ENCODE measurements around the gene NUF2. TPM values are rescaled to one million over a fixed set of nuclear protein-coding genes. Genes with fewer than 3 reads are reported as not detected.

NUF2 gene
- total RNA-seq, 1 donor from 2014 or later: 5.8 TPM

DNA sequence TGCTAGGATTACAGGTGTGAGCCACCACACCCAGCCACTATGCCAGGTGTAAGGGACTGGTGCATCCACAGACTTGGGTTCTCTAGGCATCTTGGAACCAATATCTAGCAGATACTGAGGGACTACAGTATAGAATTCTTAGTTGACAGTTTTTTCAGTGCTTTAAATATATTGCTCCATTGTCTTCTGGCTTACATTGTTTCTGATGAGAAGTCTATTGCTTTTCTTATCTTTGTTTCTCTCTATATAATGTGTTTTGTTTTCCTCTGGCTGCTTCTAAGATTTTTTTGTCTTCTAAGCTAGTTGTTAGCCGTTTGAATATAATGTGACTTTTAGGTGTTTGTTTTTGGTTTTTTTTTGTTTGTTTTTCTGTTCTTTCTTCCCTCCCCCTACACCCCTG, 13.5 kb downstream of the NUF2 start:
- H3K27ac Mint-ChIP-seq (ENCODE audit: unreplicated experiment): no peak overlapping the region
- H3K4me1 Mint-ChIP-seq (ENCODE audit: low read depth, unreplicated experiment): no peaks in the 10 kb centered on the region
- H3K27me3 Mint-ChIP-seq (ENCODE audit: unreplicated experiment): no peaks in the 10 kb centered on the region
- H3K36me3 Mint-ChIP-seq (ENCODE audit: unreplicated experiment): no peaks in the 10 kb centered on the region
- no peak overlapping the region for H3K4me3 Mint-ChIP-seq (ENCODE audit: unreplicated experiment)
- H3K9me3 Mint-ChIP-seq (ENCODE audit: unreplicated experiment): no peaks in the 10 kb centered on the region
- TF ChIP-seq, protein P1, sequence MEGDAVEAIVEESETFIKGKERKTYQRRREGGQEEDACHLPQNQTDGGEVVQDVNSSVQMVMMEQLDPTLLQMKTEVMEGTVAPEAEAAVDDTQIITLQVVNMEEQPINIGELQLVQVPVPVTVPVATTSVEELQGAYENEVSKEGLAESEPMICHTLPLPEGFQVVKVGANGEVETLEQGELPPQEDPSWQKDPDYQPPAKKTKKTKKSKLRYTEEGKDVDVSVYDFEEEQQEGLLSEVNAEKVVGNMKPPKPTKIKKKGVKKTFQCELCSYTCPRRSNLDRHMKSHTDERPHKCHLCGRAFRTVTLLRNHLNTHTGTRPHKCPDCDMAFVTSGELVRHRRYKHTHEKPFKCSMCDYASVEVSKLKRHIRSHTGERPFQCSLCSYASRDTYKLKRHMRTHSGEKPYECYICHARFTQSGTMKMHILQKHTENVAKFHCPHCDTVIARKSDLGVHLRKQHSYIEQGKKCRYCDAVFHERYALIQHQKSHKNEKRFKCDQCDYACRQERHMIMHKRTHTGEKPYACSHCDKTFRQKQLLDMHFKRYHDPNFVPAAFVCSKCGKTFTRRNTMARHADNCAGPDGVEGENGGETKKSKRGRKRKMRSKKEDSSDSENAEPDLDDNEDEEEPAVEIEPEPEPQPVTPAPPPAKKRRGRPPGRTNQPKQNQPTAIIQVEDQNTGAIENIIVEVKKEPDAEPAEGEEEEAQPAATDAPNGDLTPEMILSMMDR (IDR thresholded peaks at IDR 0.05; ENCODE audit: partially characterized antibody, unreplicated experiment): no peak
- DNase-seq: no peak

DNA sequence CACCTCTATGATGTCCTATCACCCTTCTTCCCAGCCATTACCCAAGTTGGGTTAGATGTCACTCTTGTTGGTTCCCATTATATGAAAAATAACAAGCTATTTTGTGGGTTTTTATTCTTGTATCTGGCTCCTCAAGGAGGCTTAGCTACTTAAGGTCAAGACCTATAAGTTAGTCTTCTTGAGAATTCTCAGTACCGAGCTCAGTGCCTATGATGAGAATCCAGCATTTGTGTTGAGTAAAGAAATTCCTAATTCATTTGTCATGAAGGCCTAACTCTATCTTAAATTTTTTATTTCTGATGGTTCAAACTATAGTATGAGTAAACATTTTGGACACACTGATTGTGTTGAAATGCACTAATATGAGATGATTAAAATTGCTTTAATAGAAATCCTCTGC, 15.9 kb downstream of the NUF2 start:
- Mint-ChIP-seq H3K27me3 (ENCODE audit: unreplicated experiment) (no peaks in the 10 kb centered on the region), H3K4me3 (ENCODE audit: unreplicated experiment) (no peak overlapping the region), H3K36me3 (ENCODE audit: unreplicated experiment) (no peaks in the 10 kb centered on the region), H3K9me3 (ENCODE audit: unreplicated experiment) (no peaks in the 10 kb centered on the region), H3K4me1 (ENCODE audit: low read depth, unreplicated experiment) (no peaks in the 10 kb centered on the region), H3K27ac (ENCODE audit: unreplicated experiment) (no peak overlapping the region)
- DNase-seq: no peak
- TF ChIP-seq, protein P1 (IDR thresholded peaks at IDR 0.05; ENCODE audit: partially characterized antibody, unreplicated experiment): no peak

DNA sequence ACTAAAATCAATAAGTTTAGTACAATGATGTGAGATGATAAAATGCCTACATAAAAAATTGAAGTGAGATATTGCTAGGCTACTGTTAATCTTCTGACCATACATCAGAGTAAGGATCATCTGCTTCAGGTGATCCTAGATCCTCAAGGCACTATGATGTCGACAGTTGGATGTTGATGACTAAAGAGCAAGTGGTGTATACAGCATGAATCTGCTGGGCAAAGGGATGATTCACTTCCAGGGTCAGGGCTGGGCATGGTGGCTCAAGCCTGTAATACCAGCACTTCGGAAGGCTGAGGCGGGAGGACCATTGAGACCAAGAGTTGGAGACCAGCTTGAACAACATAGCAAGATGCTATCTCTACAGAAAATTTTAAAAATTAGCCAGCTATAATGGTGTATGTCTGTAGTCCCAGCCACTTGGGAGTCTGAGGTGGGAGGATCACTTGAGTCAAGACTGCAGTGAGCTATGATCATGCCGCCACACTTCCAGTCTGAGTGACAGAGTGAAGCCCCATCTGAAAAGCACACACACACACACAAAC, 24.6 kb downstream of the NUF2 start:
- H3K36me3 Mint-ChIP-seq (ENCODE audit: unreplicated experiment): no peaks in the 10 kb centered on the region
- no peaks in the 10 kb centered on the region for H3K9me3 Mint-ChIP-seq (ENCODE audit: unreplicated experiment)

DNA sequence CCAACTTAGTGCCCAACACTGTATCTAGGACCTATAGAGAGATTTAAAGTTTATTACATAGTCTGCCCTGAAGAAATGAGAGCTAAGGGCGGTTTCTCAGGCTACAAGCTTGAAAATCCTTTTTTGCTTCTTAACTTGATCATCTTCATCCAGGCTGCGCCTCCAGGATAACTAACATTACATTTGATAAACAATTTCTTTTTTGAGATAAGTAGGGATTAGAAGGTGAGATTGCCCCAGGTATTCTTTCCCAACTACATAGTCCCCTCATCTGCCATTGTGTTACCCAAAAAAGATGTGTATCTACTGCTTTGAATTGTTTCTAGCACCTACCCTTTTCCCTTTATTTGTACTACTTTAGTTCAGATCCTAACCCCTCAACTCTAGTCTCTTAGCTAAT, 25.4 kb downstream of the NUF2 start:
- H3K4me3 Mint-ChIP-seq (ENCODE audit: unreplicated experiment): no peak overlapping the region
- no peaks in the 10 kb centered on the region for H3K9me3 Mint-ChIP-seq (ENCODE audit: unreplicated experiment)
- H3K27me3 Mint-ChIP-seq (ENCODE audit: unreplicated experiment): no peaks in the 10 kb centered on the region
- no peak for DNase-seq
- TF ChIP-seq, protein P1 (IDR thresholded peaks at IDR 0.05; ENCODE audit: partially characterized antibody, unreplicated experiment): no peak
- H3K4me1 Mint-ChIP-seq (ENCODE audit: low read depth, unreplicated experiment): no peaks in the 10 kb centered on the region
- no peaks in the 10 kb centered on the region for H3K36me3 Mint-ChIP-seq (ENCODE audit: unreplicated experiment)
- no peak overlapping the region for H3K27ac Mint-ChIP-seq (ENCODE audit: unreplicated experiment)

More for the DNA sequence above, 24.6 kb downstream of the NUF2 start:
- no peaks in the 10 kb centered on the region for H3K4me1 Mint-ChIP-seq (ENCODE audit: low read depth, unreplicated experiment)
- TF ChIP-seq, protein P1 (IDR thresholded peaks at IDR 0.05; ENCODE audit: partially characterized antibody, unreplicated experiment): no peak
- no peaks in the 10 kb centered on the region for H3K27me3 Mint-ChIP-seq (ENCODE audit: unreplicated experiment)
- H3K4me3 Mint-ChIP-seq (ENCODE audit: unreplicated experiment): no peak overlapping the region
- H3K27ac Mint-ChIP-seq (ENCODE audit: unreplicated experiment): no peak overlapping the region
- no peak for DNase-seq

DNA sequence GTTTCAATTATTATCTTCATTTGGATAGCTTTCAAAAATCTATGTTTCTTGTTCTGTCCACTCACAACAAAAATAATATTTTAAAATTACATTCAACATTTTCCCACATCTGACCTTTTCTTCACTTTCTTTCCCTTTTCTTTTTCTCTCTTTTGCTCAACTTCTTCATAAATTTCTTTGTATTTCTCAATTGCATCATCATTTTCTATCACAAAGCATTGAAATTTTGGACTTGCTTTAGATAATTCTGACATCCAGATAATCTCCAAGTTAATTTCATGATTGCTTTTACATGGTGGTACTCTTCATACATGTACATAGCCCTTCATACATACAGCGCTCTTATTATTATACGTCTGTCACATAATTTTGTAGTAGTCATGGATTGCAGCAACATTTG, 30.2 kb downstream of the NUF2 start:
- H3K9me3 Mint-ChIP-seq (ENCODE audit: unreplicated experiment): no peaks in the 10 kb centered on the region
- TF ChIP-seq, protein P1 (IDR thresholded peaks at IDR 0.05; ENCODE audit: partially characterized antibody, unreplicated experiment): no peak
- no peaks in the 10 kb centered on the region for H3K27me3 Mint-ChIP-seq (ENCODE audit: unreplicated experiment)
- H3K4me1 Mint-ChIP-seq (ENCODE audit: low read depth, unreplicated experiment): no peaks in the 10 kb centered on the region
- DNase-seq: no peak
- H3K36me3 Mint-ChIP-seq (ENCODE audit: unreplicated experiment): no peaks in the 10 kb centered on the region
- H3K27ac Mint-ChIP-seq (ENCODE audit: unreplicated experiment): no peak overlapping the region
- no peak overlapping the region for H3K4me3 Mint-ChIP-seq (ENCODE audit: unreplicated experiment)
